Heart left ventricle (tissue), 13 donors: ENCODE results near the gene RELCH.

ENCODE experiments used
- CTCF ChIP-seq, 12 donors: fragments of 200-600 bp; sonication (generic) in 4 of 12; IDR thresholded peaks; one replicate each; pipeline versions ENCODE4 v1.5.0 to v1.8.0; 2018 to 2022; ENCODE audit warnings: antibody characterized with exemption in 12 of 12, mild to moderate bottlenecking in 5 of 12
- POLR2A ChIP-seq, 2 donors: fragments of 450-650 bp; IDR thresholded peaks; one replicate each; pipeline ENCODE4 v1.6.1; 2017; ENCODE audit warnings: antibody characterized with exemption in 2 of 2, mild to moderate bottlenecking in 2 of 2, moderate library complexity in 2 of 2
- donor health status: ischemic (EF 13 %, LVEDD 7.1; RV severe dilation, severe dysfunction).
- donor health status: DM: no; HTN: yes; CAD: no.
- donor health status: DM: no; HTN: no; CAD: no.
- donor health status: ischemic (EF 25% LVEDD 6.9; RV normal size, moderate dysfunction).
- donor health status: ischemic (EF 25% LVEDD 5.7; RV mildly dilated, moderate dysfunction).
- donor health status: ischemic (EF 35%, LVEDD 5.7; RV mildly dilated, moderate dysfunction).
- donor health status: nonischemic (EF 11% LVEDD 7.7; RV severe dilation, severe dysfunction).
- donor health status: DM: yes; HTN: yes; CAD: no.
- donor health status: PGD.
- donor health status: ischemic (EF 29% LVEDD 5.4; RV normal size, mild dysfunction).
- donor health status: nonischemic (EF 23%, LVEDD 6.1; RV moderate dilation, normal function).

- no peak for TF ChIP-seq CTCF (IDR thresholded peaks at IDR 0.05)
- no peak for TF ChIP-seq POLR2A (IDR thresholded peaks at IDR 0.05)
These were observed 153.9 kb downstream of the RELCH start for GRCh38 chr18:62340996-62341395.
